Suprapubic skin (tissue), 4 donors: ENCODE data around the gene CD3E.

Experiments
- CTCF ChIP-seq, 2 donors: fragments of 200-600 bp in 1 of 2; fragments of 450-650 bp in 1 of 2; sonication (generic) in 1 of 2; IDR thresholded peaks; one replicate each; pipeline ENCODE4 v1.5.1; 2016 to 2019; ENCODE audit warnings: antibody characterized with exemption in 2 of 2, mild to moderate bottlenecking in 1 of 2, moderate library complexity in 1 of 2
- EP300 ChIP-seq: sonication (generic); formaldehyde crosslinking; IDR thresholded peaks from one replicate; pipeline ENCODE4 v1.6.1; 2017; ENCODE audit warnings: antibody characterized with exemption
- POLR2A ChIP-seq, 2 donors: fragments of 450-650 bp; IDR thresholded peaks; one replicate each; pipeline ENCODE4 v1.6.1; 2017; ENCODE audit warnings: antibody characterized with exemption in 2 of 2, mild to moderate bottlenecking in 2 of 2, moderate library complexity in 2 of 2
- POLR2AphosphoS5 ChIP-seq, 3 donors: sonication (generic); formaldehyde crosslinking; IDR thresholded peaks; one replicate each; pipeline ENCODE4 v1.6.1; 2017; ENCODE audit warnings: antibody characterized with exemption in 3 of 3

- TF ChIP-seq CTCF (IDR thresholded peaks at IDR 0.05): no peak
- no peak for TF ChIP-seq POLR2A (IDR thresholded peaks at IDR 0.05)
- TF ChIP-seq POLR2AphosphoS5 (IDR thresholded peaks at IDR 0.05): no peak
- TF ChIP-seq EP300: no peak
These were observed 39.5 kb downstream of the CD3E start, which contains the start of gene CD3G for GRCh38 chr11:118343981-118344515.
